Prostate gland (tissue), 2 donors: ENCODE results near the gene SH3PXD2A.

ENCODE experiments used
- CTCF ChIP-seq, 4 experiments: fragments of 200-600 bp in 2 of 4; fragments of 450-650 bp in 2 of 4; sonication (generic) in 2 of 4; IDR thresholded peaks; 1 replicate in 3 of 4; 2 replicates in 1 of 4; pipeline ENCODE4 v1.5.1; 2016 to 2019; ENCODE audit warnings: antibody characterized with exemption in 4 of 4, mild to moderate bottlenecking in 2 of 4, moderate library complexity in 2 of 4
- POLR2A ChIP-seq: fragments of 450-650 bp; IDR thresholded peaks from one replicate; pipeline ENCODE4 v1.6.1; 2016; ENCODE audit warnings: antibody characterized with exemption, mild to moderate bottlenecking
- POLR2AphosphoS5 ChIP-seq: sonication (generic); formaldehyde crosslinking; IDR thresholded peaks from one replicate; pipeline ENCODE4 v1.6.1; 2017; ENCODE audit warnings: antibody characterized with exemption

- TF ChIP-seq CTCF (IDR thresholded peaks at IDR 0.05), result no peak
- TF ChIP-seq POLR2A, result no peak
- TF ChIP-seq POLR2AphosphoS5, result no peak
These were observed 141.7 kb downstream of the SH3PXD2A start for GRCh38 chr10:103713676-103714075.
